GM12801 (cell line): Measurements from ENCODE around the gene NCS1.

ENCODE experiments used
- CTCF ChIP-seq: IDR thresholded peaks from one replicate; pipeline ENCODE4 v1.5.1; 2011; ENCODE audit warnings: control low read depth; ENCODE audit not compliant: insufficient read length; ENCODE audit errors: extremely low read depth

Gene NCS1

DNA sequence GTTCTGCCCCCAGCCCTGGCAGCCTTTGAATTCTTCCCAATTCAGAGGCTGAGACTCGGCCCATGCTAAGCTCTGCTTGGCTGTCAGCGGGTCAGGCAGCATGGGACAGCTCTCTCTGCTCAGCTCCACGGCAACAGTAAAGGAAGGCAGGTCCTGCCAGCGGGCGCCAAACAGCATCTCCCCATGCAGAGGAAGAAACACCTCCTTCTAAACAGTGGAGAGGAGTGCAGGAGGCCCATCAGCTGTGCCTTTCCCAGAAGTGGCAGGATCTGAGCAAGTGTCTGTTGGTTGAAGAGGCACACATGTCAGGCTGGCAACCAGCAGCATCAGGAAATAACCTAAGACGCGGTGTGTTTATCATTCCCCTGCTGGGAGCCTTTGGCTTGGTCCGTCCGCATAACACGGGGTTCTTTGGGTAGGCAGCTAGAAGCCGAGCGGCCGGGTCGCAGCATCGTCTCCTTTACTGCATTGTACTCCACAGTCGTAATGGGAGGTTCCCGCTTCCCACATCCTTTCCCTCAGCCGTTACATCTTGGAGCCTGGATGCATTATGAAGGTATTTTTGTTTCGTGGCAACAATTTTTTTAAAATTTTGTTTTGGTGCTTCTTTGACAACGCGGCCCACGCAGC, 42.7 kb upstream of the NCS1 start:
- TF ChIP-seq CTCF, result no peak

DNA sequence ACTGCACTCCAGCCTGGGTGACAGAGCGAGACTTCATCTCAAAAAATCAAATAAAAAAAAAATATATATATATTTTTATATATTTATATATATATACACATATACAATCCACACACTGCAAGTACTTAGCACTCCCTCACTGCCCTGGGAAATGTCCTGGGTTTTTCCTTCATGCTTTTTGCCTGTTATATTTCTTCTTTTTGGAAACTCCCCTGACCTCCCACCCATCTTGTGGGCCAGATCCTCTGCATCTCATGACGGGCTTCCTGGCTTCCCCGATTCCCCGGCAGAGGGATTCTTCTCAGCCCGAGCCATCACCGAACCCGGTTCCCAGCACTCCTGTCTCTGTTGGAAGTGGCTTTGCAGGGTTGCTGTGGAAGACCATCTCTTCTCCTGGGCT, 39.5 kb upstream of the NCS1 start:
- no peak for TF ChIP-seq CTCF

- no peak for TF ChIP-seq CTCF
These were observed 35.0 kb upstream of the NCS1 start for GRCh38 chr9:130137081-130137640.

DNA sequence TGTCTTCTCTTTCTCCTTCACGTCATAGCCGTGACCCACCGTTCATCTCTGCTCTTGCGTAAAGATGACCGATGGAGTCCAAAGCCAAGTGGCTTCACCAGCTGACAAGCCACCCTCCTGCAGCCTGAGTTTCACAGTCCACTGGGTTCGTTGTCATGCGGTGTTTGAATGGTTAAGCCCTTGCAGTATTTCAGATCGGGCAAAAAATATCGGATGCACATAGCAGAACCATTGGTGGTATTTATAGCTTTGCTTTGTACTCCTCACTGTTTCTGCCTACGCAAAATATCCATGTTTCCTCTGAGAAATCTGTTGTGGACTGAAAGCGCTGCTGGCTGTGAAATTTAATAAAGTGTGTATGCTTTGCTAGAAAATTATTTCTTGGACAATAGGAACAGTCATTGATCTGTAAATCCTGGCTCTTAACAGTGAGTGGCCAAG, 34.5 kb upstream of the NCS1 start:
- no peak for TF ChIP-seq CTCF

DNA sequence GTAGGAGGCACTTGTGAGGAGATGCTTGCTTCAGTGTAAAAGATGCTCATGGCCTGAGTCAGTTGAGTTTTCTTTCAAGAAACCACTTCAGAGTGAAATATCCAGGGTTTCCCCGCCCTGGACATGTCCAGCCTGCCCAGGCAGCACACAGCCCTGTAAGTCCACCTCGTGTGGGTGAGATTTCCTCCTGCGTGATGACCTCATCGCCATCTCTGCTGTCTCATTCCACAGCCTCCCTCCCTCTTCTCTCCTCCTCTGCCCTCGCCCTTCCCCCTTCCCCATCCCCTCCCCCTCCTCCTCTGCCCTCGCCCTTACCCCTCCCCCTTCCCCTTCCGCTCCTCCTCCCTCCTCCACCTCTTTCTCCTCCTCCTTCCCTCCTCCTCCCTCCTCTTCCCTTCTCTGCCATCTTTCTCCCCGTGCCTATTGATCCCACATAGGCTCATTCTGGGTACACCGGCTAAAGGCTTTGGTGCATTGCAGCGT, 34.0 kb upstream of the NCS1 start:
- no peak for TF ChIP-seq CTCF

DNA sequence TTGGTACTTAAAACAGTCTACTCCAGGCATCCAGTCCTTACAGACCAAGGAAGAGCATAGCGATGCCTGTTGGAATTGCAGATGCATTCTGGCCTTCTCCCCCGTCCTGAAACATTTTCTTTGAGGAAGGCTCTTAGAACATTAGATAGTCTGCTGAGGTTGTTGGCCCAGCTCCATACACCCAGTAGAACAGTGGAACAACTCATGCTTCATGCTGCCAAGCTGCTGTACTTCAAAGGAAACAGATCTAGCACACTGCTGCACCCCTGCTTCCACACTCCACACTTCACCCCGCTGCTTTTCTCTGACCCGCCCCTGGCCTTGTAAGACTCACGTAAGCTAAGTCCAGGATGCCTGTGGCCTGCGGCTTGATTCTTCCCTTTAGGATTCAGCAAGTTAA, 33.4 kb upstream of the NCS1 start:
- TF ChIP-seq CTCF, result no peak

GRCh38 chr9:130139251-130139650, 33.0 kb upstream of the NCS1 start:
- TF ChIP-seq CTCF, result no peak

DNA sequence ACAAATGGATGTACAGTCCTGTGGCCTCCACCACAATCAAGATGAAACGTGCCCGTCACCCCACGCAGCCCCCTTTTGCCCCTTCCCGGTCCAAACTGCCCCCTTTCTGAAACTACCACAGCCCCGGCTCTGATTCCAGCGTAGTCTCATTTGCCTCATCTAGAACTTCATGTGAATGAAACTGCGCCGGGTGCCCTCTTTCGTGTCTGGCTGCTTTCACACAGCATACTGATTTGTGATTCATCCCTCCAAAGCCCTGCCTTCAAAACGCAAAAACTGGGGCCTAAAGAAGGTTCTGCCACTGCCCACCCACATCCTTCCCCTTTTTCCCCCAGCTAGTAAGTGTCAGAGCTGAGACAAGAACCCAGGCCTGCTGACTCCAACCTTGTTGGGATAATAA, 31.5 kb upstream of the NCS1 start:
- no peak for TF ChIP-seq CTCF
